Right lobe of liver (tissue), 4 donors: ENCODE measurements around the gene CLIC1.

ENCODE experiments used
- POLR2A ChIP-seq: fragments of 450-650 bp; IDR thresholded peaks from one replicate; pipeline ENCODE4 v1.6.1; 2017; ENCODE audit warnings: antibody characterized with exemption, mild to moderate bottlenecking
- TF ChIP-seq, protein P1 (sequence below), 4 donors: fragments of 200-600 bp in 3 of 4; fragments of 450-650 bp in 1 of 4; IDR thresholded peaks; one replicate each; pipeline versions ENCODE4 v1.5.1 to v1.8.0; 2016 to 2022; ENCODE audit warnings: antibody characterized with exemption in 4 of 4, mild to moderate bottlenecking in 2 of 4
- donor health status: DM: no; HTN: no; CAD: no.
- donor health status: DM: no; HTN: no; CAD: no.
- donor health status: DM: no; HTN: yes; CAD: no.

GRCh38 chr6:31784098-31784925, 48.0 kb upstream of the CLIC1 start:
- TF ChIP-seq POLR2A: no peak
- TF ChIP-seq, protein P1, sequence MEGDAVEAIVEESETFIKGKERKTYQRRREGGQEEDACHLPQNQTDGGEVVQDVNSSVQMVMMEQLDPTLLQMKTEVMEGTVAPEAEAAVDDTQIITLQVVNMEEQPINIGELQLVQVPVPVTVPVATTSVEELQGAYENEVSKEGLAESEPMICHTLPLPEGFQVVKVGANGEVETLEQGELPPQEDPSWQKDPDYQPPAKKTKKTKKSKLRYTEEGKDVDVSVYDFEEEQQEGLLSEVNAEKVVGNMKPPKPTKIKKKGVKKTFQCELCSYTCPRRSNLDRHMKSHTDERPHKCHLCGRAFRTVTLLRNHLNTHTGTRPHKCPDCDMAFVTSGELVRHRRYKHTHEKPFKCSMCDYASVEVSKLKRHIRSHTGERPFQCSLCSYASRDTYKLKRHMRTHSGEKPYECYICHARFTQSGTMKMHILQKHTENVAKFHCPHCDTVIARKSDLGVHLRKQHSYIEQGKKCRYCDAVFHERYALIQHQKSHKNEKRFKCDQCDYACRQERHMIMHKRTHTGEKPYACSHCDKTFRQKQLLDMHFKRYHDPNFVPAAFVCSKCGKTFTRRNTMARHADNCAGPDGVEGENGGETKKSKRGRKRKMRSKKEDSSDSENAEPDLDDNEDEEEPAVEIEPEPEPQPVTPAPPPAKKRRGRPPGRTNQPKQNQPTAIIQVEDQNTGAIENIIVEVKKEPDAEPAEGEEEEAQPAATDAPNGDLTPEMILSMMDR (IDR thresholded peaks at IDR 0.05): no peak
